ENCODE results near the gene STK11IP.

DNA sequence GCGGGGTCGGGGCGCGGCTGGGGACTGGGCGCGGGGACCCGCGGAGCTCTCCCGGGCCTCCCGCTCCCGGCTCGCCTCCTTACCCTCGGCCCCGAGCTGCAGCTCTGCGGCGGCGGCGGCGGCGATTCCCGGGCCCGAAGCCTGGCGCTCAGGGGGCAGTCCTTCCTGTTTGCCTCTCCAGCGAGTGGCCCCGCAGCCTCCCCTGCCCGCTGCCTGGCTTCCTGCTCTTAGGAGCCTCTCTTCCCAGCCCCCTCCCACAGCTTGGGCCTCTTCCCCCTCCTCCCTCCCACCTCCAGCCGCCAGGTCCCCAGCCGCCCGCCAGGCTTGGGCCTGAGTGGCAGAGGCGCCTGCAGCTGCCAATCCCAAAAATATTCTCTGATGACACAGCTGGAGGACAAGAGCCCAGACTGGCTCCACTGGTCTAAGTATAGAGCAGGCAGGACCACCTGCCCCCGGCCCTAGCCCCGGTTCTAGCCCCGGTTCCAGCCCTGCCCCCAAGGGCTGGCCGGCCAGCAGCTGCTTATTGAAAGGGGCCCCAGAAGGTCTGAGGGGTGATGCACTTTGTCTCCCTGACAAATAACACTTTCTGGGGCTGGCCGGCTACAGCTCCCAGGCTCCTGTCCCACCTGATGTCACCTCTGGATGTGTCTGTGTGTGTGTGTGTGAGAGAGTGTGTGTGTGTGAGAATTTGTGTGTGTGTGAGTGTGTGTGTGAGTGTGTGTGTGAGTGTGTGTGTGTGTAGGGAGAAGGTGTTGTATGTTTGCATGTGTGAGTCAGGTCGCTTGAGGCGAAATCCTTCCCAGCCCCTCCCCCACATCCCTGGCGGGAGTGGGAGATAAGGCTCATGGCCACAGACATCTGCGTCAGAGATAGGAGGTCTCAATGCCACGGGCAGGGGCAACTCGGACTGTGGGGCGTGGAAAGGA is 26.1 kb upstream of the STK11IP start, which contains the start of gene OBSL1:
- no peak for TF ChIP-seq EZH2 (IDR thresholded peaks at IDR 0.05; ENCODE audit: borderline replicate concordance, insufficient read depth, low read depth, low read length, poor library complexity, severe bottlenecking)
- TF ChIP-seq, protein P1, sequence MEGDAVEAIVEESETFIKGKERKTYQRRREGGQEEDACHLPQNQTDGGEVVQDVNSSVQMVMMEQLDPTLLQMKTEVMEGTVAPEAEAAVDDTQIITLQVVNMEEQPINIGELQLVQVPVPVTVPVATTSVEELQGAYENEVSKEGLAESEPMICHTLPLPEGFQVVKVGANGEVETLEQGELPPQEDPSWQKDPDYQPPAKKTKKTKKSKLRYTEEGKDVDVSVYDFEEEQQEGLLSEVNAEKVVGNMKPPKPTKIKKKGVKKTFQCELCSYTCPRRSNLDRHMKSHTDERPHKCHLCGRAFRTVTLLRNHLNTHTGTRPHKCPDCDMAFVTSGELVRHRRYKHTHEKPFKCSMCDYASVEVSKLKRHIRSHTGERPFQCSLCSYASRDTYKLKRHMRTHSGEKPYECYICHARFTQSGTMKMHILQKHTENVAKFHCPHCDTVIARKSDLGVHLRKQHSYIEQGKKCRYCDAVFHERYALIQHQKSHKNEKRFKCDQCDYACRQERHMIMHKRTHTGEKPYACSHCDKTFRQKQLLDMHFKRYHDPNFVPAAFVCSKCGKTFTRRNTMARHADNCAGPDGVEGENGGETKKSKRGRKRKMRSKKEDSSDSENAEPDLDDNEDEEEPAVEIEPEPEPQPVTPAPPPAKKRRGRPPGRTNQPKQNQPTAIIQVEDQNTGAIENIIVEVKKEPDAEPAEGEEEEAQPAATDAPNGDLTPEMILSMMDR (IDR thresholded peaks at IDR 0.05): no peak
